Gastrocnemius medialis (tissue), 4 donors: ENCODE measurements around the gene KLHL8.

Experiments
- CTCF ChIP-seq, 5 experiments: fragments of 450-650 bp in 3 of 5; fragments of 200-600 bp in 2 of 5; sonication (generic) in 2 of 5; IDR thresholded peaks in 4 of 5; conservative IDR thresholded peaks in 1 of 5; 1 replicate in 4 of 5; 2 replicates in 1 of 5; pipeline ENCODE4 v1.5.1; 2016 to 2019; ENCODE audit warnings: antibody characterized with exemption in 5 of 5, mild to moderate bottlenecking in 3 of 5, moderate library complexity in 3 of 5
- POLR2A ChIP-seq, 2 donors: fragments of 450-650 bp; IDR thresholded peaks; one replicate each; pipeline ENCODE4 v1.6.1; 2017; ENCODE audit warnings: antibody characterized with exemption in 2 of 2, mild to moderate bottlenecking in 2 of 2, moderate library complexity in 2 of 2

DNA sequence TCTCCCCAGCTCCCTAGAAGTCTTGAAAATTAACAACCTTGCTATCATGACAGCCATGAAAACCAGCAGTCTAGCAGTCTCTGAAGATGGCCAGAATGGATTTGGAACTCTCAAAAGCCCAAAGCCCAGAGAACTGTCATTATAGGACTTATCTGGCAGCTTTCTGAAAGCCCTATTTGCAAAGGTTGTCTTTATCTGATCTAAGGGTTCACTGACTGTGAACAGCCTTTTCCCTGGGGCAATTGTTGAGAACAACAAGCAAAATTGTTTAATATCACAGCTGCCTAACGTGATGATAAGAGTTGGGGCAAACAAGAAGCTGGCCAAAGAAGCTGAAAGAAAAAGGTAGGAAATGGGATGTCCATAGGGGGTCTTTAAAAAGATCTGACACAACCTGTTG lies 20.9 kb upstream of the KLHL8 start:
- TF ChIP-seq CTCF (IDR thresholded peaks at IDR 0.05 in 4 of 5, conservative IDR thresholded peaks at IDR 0.05 in 1 of 5) (no peak), POLR2A (IDR thresholded peaks at IDR 0.05) (no peak)
